ENCODE results near the gene RSRC1.
"Not testable (repeated sequence)": the region's sequence is repeated elsewhere in the genome, so short reads cannot be mapped to it uniquely, and the experiment has no call there.

Gene RSRC1

DNA sequence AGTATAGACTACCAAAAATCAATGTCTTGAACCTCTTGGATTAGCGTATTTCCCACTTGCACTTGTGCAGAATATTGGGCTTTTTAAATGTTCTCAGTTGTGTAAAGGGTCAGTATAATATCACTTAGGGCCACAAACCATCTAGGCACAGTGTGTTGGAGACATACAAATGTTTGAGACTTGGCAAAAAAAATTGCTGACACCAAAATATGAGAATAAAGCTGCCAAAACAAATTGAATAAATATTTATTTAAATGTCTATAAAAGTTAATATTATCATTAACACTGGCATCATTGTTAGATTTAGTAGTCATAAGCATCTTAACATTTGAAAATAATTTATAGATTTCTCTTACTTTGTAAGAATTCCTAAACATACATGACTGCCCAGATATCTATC, 430.2 kb downstream of the RSRC1 start:
- DNase-seq, result no peak

GRCh38 chr3:158548691-158549090, 438.8 kb downstream of the RSRC1 start:
- no peak for DNase-seq

DNA sequence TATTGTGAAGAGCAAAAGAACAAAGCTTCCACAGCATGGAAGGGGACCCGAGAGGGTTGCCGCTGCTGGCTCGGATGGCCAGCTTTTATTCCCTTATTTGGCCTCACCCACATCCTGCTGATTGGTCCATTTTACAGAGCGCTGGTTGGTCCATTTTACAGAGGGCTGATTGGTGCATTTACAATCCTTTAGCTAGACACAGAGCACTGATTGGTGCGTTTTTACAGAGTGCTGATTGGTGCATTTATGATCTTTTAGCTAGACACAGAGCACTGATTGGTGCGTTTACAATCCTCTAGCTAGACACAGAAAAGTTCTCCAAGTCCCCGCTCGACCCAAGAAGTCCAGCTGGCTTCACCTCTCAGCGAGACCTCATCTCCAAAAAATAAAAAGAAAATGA, 440.0 kb downstream of the RSRC1 start:
- not testable (repeated sequence) for DNase-seq

GRCh38 chr3:158552124-158552523, 442.2 kb downstream of the RSRC1 start:
- DNase-seq, result no peak

DNA sequence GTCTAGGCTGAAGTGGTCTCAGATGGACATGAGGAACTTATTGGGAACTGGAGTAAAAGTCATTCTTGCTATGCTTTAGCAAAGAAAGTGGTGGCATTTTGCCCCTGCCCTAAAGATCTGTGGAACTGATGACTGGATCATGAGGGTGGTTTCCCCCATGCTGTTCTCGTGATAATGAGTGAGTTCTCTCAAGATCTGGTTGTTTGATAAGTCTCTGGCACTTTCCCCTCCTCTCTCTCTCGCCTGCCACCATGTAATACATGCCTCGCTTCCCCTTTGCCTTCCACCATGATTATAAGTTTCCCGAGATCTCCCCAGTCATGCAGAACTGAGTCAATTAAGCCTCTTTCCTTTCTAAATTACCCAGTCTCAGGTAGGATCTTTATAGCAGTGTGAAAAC, 449.6 kb downstream of the RSRC1 start:
- no peak for DNase-seq

- DNase-seq, result no peak
These were observed 451.1 kb downstream of the RSRC1 start for GRCh38 chr3:158560979-158561378.

DNA sequence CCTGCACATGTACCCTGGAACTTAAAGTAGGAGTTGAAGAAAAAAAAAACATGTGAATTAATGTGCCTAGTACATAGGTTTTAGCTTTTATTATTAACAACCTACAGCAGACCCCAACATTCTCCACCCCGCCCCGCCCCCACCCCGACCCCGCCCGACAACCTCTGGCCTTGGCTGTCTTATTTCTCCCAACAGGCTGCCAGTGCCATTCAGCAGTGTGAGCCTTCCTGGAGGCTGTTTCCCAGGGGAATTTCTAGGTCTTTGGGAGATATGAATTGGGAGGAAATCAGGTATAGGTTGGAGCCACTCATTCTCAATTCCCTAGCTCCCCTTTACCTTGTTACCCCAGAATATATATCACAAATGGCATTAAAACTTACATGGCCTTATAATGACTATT, 452.8 kb downstream of the RSRC1 start:
- DNase-seq, result no peak

- no peak for DNase-seq
These were observed 453.2 kb downstream of the RSRC1 start for GRCh38 chr3:158563076-158563475.

- no peak for DNase-seq
These were observed 455.2 kb downstream of the RSRC1 start for GRCh38 chr3:158565076-158565475.

GRCh38 chr3:158568784-158569183, 458.9 kb downstream of the RSRC1 start:
- no peak for DNase-seq

DNA sequence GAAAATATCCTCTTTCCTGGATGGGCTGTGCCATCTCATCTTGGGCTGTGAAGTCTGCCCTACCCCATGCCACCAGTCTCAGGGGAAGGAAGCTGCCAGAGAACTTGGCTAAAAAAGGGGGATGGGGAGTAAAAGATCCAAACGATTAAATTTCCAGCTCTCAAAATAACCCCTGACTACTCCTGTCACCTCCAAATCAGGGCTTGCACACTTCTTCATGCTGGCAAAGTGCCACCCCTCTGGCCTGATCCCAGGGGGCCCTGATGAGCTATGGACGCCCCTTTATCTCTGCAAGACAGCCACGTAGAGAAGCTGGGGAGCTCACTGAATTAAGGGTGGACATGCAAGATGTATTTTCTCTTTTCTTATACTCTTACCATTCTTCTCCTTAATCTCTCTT, 459.9 kb downstream of the RSRC1 start:
- no peak for DNase-seq

- DNase-seq, result peak; percentile 91
These were observed 461.3 kb downstream of the RSRC1 start, which contains the start of gene MLF1 for GRCh38 chr3:158570999-158571702. TSS of gene MLF1 (plus strand) at chr3:158571194. CDS start at chr3:158571301, 107 bp downstream.

GRCh38 chr3:158571969-158572765, 462.3 kb downstream of the RSRC1 start:
- no peak for DNase-seq

GRCh38 chr3:158572766-158573060, 462.8 kb downstream of the RSRC1 start:
- no peak for DNase-seq

DNA sequence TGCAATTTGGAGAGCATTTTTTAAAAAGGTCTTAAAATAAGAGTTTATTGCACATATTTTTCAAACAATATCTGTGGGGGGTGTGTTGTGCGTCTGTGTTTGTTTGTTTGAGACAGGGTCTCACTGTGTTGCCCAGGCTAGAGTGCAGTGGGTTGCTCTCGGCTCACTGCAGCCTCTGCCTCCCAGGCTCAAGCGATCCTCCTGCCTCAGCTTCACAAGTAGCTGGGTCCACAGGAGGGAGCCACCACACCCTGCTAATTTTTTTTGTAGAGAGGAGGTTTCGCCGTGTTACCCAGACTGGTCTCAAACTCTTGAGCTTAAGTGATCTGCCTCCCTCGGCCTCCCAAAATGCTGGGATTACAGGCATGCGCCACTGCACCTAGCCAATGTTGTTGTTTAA, 463.8 kb downstream of the RSRC1 start:
- no peak for DNase-seq

DNA sequence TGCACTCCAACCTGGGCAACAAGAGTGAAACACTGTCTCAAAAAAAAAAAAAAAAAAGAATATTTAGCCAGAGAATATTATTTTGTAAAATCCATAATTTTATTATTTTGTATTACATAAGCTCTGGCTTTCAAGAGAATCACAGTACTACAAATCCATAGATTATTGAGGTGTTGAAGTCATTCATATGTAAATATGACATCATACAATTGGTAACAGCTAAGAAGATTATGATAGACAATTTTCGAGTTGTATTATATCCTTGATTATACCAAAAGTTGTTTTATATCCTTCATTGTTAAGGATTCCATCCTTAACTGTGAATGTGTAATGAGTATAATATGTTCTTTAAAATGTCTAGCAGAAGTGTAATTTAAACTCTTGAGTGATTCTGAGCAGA, 464.8 kb downstream of the RSRC1 start:
- no peak for DNase-seq

- DNase-seq, result no peak
These were observed 480.3 kb downstream of the RSRC1 start for GRCh38 chr3:158590223-158590622.
